PFSK-1 (cell line): ENCODE data around the gene SEC14L6.

Source experiments
- FOXP2 ChIP-seq: optimal IDR thresholded peaks from 2 replicates; pipeline ENCODE3; 2011; ENCODE audit warnings: borderline replicate concordance, control low read depth, inconsistent platforms; ENCODE audit not compliant: insufficient read depth; ENCODE audit errors: extremely low read length, extremely low read depth
- POLR2AphosphoS5 ChIP-seq: IDR thresholded peaks from 2 replicates; pipeline ENCODE4 v1.6.1; 2012; ENCODE audit warnings: low read depth, mild to moderate bottlenecking, control low read depth, low read length, moderate library complexity
- REST ChIP-seq, 2 experiments: IDR thresholded peaks; 2 replicates each; pipeline versions ENCODE4 v1.6.1 to v1.8.0; 2011 to 2012; ENCODE audit warnings: low read depth in 2 of 2, low read length in 2 of 2, control low read depth in 1 of 2, inconsistent platforms in 1 of 2, mild to moderate bottlenecking in 1 of 2, moderate library complexity in 1 of 2; ENCODE audit not compliant: insufficient read depth in 1 of 2
- SIN3A ChIP-seq: IDR thresholded peaks from 2 replicates; pipeline ENCODE4 v1.6.1; 2012; ENCODE audit warnings: mild to moderate bottlenecking, low read length, moderate library complexity, borderline replicate concordance; ENCODE audit not compliant: insufficient read depth
- TAF1 ChIP-seq: IDR thresholded peaks from 2 replicates; pipeline ENCODE4 v1.6.1; 2012; ENCODE audit warnings: low read length, control low read depth, borderline replicate concordance; ENCODE audit not compliant: insufficient read depth

SEC14L6 gene

GRCh38 chr22:30586414-30586813 is 39.9 kb upstream of the SEC14L6 start:
- TF ChIP-seq POLR2AphosphoS5, result no peak
- TF ChIP-seq TAF1, result no peak
- TF ChIP-seq SIN3A, result no peak
- no peak for TF ChIP-seq REST (IDR thresholded peaks at IDR 0.05; ENCODE audit: insufficient read depth in 1 of 2, low read depth in 2 of 2, low read length in 2 of 2)
- no peak for TF ChIP-seq FOXP2

DNA sequence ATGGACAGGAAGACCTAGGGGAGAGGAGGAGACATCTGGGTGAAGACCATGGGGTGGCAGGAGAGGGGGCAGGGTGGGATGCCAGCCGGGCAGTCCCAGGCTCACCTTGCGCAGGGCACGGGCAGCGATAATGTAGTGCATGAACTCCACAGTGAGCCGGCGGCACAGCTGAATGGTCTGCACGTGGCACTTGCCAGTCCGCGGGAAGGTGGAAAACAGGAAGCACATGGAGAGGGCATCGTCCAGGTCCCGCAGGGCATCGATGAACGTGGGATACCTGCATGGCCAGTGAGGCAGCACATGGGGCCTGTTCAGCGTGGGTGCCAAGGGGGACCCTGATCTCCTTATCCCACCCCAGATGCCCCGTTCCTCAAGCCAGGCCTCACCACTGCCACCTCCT is 37.9 kb upstream of the SEC14L6 start:
- TF ChIP-seq POLR2AphosphoS5, result no peak
- no peak for TF ChIP-seq REST (IDR thresholded peaks at IDR 0.05; ENCODE audit: insufficient read depth in 1 of 2, low read depth in 2 of 2, low read length in 2 of 2)
- TF ChIP-seq SIN3A, result no peak
- TF ChIP-seq FOXP2, result no peak
- no peak for TF ChIP-seq TAF1

GRCh38 chr22:30582788-30583545 is 36.4 kb upstream of the SEC14L6 start:
- TF ChIP-seq FOXP2 (no peak), SIN3A (no peak), REST (IDR thresholded peaks at IDR 0.05; ENCODE audit: insufficient read depth in 1 of 2, low read depth in 2 of 2, low read length in 2 of 2) (no peak), POLR2AphosphoS5 (no peak), TAF1 (no peak)

DNA sequence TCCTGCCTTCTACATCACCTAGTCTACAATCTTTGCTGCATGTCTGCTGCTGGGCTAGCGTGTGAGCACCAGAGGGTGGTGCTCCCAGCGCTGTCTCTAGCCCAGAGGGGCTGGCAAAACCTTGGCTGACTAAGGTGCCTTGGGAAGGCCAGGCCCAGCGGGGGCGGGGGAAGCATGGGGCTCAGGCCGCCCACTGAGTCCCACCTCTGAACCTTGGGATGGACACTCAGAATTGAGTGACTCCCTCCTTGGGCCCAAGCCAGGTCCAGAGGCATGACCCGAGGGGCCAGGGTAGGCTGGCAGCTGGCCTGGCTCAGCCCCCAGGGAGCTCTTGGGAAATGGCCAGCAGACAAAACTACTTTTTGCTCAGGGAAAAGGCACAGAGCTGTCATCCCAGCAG is 35.5 kb upstream of the SEC14L6 start:
- TF ChIP-seq SIN3A (no peak), FOXP2 (no peak), TAF1 (no peak), REST (IDR thresholded peaks at IDR 0.05; ENCODE audit: insufficient read depth in 1 of 2, low read depth in 2 of 2, low read length in 2 of 2) (no peak), POLR2AphosphoS5 (no peak)
